Measurements from ENCODE around the gene MAN2A2. TPM values are rescaled to one million over a fixed set of nuclear protein-coding genes. Genes with fewer than 3 reads are reported as not detected.

The MAN2A2 gene
- total RNA-seq, 1 donor from 2014 or later: 78.0 TPM

DNA sequence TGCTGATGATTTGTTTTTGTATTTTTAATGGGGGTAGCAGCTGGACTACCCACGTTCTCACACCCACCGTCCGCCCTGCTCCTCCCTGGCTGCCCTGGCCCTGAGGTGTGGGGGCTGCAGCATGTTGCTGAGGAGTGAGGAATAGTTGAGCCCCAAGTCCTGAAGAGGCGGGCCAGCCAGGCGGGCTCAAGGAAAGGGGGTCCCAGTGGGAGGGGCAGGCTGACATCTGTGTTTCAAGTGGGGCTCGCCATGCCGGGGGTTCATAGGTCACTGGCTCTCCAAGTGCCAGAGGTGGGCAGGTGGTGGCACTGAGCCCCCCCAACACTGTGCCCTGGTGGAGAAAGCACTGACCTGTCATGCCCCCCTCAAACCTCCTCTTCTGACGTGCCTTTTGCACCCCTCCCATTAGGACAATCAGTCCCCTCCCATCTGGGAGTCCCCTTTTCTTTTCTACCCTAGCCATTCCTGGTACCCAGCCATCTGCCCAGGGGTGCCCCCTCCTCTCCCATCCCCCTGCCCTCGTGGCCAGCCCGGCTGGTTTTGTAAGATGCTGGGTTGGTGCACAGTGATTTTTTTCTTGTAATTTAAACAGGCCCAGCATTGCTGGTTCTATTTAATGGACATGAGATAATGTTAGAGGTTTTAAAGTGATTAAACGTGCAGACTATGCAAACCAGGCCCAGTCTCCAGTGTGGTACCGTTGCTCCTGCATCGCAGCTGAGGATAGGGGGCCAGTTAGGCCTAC lies 20.1 kb upstream of the MAN2A2 start:
- H3K4me3 Mint-ChIP-seq: peak overlapping the region; percentile 34

DNA sequence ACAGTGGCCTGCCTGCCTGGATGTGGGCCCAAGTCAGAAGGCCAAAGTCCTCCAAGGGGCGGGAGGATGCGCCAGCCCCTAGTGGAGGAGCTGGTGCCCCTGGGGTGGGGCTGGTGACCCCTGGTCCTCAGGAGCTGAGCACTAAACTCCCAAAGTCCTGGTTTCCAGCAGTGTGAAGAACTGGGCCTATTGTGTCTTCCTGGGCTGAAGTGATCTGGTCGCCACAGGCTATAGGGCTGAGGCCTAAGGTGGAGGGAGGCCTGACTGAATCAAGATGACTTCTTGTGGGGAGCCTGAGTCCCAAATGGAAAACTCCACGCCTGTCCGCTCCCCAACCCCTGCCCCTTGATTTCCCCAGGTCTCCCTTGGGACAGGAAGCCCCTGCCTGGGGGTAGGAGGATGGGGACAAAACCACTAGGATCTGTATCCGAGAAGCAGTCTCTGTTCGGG lies 19.6 kb upstream of the MAN2A2 start:
- Mint-ChIP-seq H3K4me3 (peak overlapping the region; percentile 34), H3K27me3 (ENCODE audit: low read depth) (no peaks in the 10 kb centered on the region), H3K9me3 (no peaks in the 10 kb centered on the region), H3K27ac (ENCODE audit: unreplicated experiment) (no peak overlapping the region), H3K36me3 (ENCODE audit: low read depth) (no peaks in the 10 kb centered on the region), H3K4me1 (peaks cover 5% of the 10 kb centered on the region)
- DNase-seq (ENCODE audit: low read depth, low spot score): no peak
- TF ChIP-seq, protein P1, sequence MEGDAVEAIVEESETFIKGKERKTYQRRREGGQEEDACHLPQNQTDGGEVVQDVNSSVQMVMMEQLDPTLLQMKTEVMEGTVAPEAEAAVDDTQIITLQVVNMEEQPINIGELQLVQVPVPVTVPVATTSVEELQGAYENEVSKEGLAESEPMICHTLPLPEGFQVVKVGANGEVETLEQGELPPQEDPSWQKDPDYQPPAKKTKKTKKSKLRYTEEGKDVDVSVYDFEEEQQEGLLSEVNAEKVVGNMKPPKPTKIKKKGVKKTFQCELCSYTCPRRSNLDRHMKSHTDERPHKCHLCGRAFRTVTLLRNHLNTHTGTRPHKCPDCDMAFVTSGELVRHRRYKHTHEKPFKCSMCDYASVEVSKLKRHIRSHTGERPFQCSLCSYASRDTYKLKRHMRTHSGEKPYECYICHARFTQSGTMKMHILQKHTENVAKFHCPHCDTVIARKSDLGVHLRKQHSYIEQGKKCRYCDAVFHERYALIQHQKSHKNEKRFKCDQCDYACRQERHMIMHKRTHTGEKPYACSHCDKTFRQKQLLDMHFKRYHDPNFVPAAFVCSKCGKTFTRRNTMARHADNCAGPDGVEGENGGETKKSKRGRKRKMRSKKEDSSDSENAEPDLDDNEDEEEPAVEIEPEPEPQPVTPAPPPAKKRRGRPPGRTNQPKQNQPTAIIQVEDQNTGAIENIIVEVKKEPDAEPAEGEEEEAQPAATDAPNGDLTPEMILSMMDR (conservative IDR thresholded peaks at IDR 0.05): no peak

More for the DNA sequence above, 20.1 kb upstream of the MAN2A2 start:
- H3K9me3 Mint-ChIP-seq: no peaks in the 10 kb centered on the region
- TF ChIP-seq, protein P1 (conservative IDR thresholded peaks at IDR 0.05): no peak
- H3K27ac Mint-ChIP-seq (ENCODE audit: unreplicated experiment): no peak overlapping the region
- H3K27me3 Mint-ChIP-seq (ENCODE audit: low read depth): no peaks in the 10 kb centered on the region
- H3K36me3 Mint-ChIP-seq (ENCODE audit: low read depth): no peaks in the 10 kb centered on the region
- DNase-seq (ENCODE audit: low read depth, low spot score): no peak
- H3K4me1 Mint-ChIP-seq: peaks cover 5% of the 10 kb centered on the region

GRCh38 chr15:90883976-90884718 lies 19.0 kb upstream of the MAN2A2 start, which contains the start of gene FES:
FES (plus strand) TSS chr15:90884504; CDS start chr15:90885046, 542 bp downstream.
- DNase-seq (ENCODE audit: low read depth, low spot score): peak; percentile 18
- Mint-ChIP-seq H3K4me1 (peaks cover 5% of the 10 kb centered on the region), H3K36me3 (ENCODE audit: low read depth) (no peaks in the 10 kb centered on the region), H3K27ac (ENCODE audit: unreplicated experiment) (no peak within 1 kb of the TSS), H3K4me3 (peak within 1 kb of the TSS; percentile 34), H3K27me3 (ENCODE audit: low read depth) (no peaks in the 10 kb centered on the region), H3K9me3 (no peaks in the 10 kb centered on the region)
- TF ChIP-seq, protein P1 (conservative IDR thresholded peaks at IDR 0.05): no peak

DNA sequence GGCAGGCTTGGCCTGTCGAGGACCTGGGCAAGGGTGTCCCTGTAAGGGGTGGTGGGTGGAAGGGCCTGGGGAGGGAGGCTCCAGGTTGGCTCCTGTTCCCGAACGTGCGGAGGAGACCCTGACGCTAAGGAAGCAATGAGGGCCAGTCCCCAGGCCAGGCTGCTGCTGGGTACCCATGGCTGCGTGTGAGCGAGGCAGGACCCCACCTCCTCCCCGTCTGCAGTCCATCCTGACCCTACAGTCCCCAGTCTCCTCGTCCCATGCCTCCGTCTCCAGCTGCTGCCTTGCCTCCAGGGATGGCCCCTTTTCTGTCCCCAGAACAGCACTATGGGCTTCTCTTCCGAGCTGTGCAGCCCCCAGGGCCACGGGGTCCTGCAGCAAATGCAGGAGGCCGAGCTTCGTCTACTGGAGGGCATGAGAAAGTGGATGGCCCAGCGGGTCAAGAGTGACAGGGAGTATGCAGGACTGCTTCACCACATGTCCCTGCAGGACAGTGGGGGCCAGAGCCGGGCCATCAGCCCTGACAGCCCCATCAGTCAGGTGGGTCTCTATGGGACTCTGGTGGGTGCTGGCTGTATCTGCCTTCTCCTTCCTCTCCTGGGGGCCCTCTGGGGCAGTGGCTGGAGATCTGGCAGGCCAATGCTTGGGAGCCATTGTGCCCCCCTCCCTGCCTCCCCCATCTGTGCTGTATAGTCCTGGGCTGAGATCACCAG lies 18.2 kb upstream of the MAN2A2 start:
- Mint-ChIP-seq H3K4me1 (peaks cover 5% of the 10 kb centered on the region), H3K27me3 (ENCODE audit: low read depth) (no peaks in the 10 kb centered on the region), H3K27ac (ENCODE audit: unreplicated experiment) (no peak overlapping the region), H3K36me3 (ENCODE audit: low read depth) (no peaks in the 10 kb centered on the region), H3K4me3 (peak overlapping the region; percentile 34), H3K9me3 (no peaks in the 10 kb centered on the region)
- DNase-seq (ENCODE audit: low read depth, low spot score): no peak
- TF ChIP-seq, protein P1 (conservative IDR thresholded peaks at IDR 0.05): no peak

Measured in neural crest cell (in vitro differentiated cells).